GM12878 (cell line): ENCODE measurements around the gene SSC4D. TPM values are rescaled to one million over a fixed set of nuclear protein-coding genes. Genes with fewer than 3 reads are reported as not detected.

Source experiments
- ATAC-seq: fragments of 200-7000 bp; cut with Tn5 transposase; 3 replicates; pipeline ENCODE4 v1.9.1; 2020; ENCODE audit warnings: mild to moderate bottlenecking, moderate library complexity
- BruUV-seq: library from RNA; stranded (reverse); fragments of 400-500 nt; replicated peaks from 2 replicates; lab custom pipeline; 2021; lab: Mats Ljungman, UMichigan
- CTCF ChIA-PET: fragments of 300-600 bp; sonication (Branson Sonifier 250); formaldehyde crosslinking; extraction: SDS; loops from one replicate; lab custom pipeline; 2021; ENCODE audit warnings: inconsistent platforms; lab: Yijun Ruan, JAX
- POLR2A ChIA-PET: fragments of 350-600 bp; formaldehyde crosslinking; extraction: SDS; loops from one replicate; lab custom pipeline; 2021; ENCODE audit warnings: inconsistent platforms; lab: Charles Lee
- RAD21 ChIA-PET: fragments of 300-600 bp; sonication (Branson Sonifier 250); formaldehyde crosslinking; loops from one replicate; lab custom pipeline; 2023; ENCODE audit warnings: antibody characterized with exemption; ENCODE audit not compliant: unreplicated experiment; lab: Charles Lee
- SMC1A ChIA-PET: fragments of 300-600 bp; sonication (Branson Sonifier 250); formaldehyde crosslinking; loops from one replicate; lab custom pipeline; 2023; ENCODE audit not compliant: unreplicated experiment, uncharacterized antibody; lab: Charles Lee
- DNase-seq: peaks from one replicate; pipeline ENCODE4 v3.0.0-alpha.2; 2011; ENCODE audit warnings: low read depth, low spot score
- FAIRE-seq: peaks from 3 replicates; lab custom pipeline; 2011; peaks lifted over from hg19 to GRCh38; lab: Jason Lieb, UNC
- H2AFZ ChIP-seq: 2 replicates; pipeline ENCODE4 v1.6.0; 2011; ENCODE audit warnings: low read depth, low read length, control low read depth; ENCODE audit not compliant: control insufficient read depth
- H3K27ac ChIP-seq: 2 replicates; pipeline ENCODE4 v1.5.1; 2011; ENCODE audit warnings: control low read depth; ENCODE audit not compliant: control insufficient read depth, insufficient read depth
- H3K27me3 ChIP-seq, 2 experiments: replicated peaks in 1 of 2; 2 replicates each; pipeline versions ENCODE4 v1.6.0 to v1.6.1; 2011; ENCODE audit warnings: low read length in 1 of 2; ENCODE audit not compliant: control insufficient read depth in 2 of 2, insufficient read depth in 2 of 2
- H3K36me3 ChIP-seq, 2 experiments: 2 replicates each; pipeline ENCODE4 v1.5.1; 2011; ENCODE audit warnings: low read length in 1 of 2; ENCODE audit not compliant: control insufficient read depth in 2 of 2, insufficient read depth in 2 of 2
- H3K4me1 ChIP-seq: 2 replicates; pipeline ENCODE4 v1.6.1; 2011; ENCODE audit warnings: mild to moderate bottlenecking, low read length, moderate library complexity, mixed read lengths; ENCODE audit not compliant: control insufficient read depth, insufficient read depth
- H3K4me2 ChIP-seq: 2 replicates; pipeline ENCODE4 v1.6.0; 2011; ENCODE audit warnings: control low read depth; ENCODE audit not compliant: control insufficient read depth, insufficient read depth
- H3K4me3 ChIP-seq: fragments of 200-600 bp; sonication (generic); 2 replicates; pipeline ENCODE4 v1.5.1; 2016
- H3K79me2 ChIP-seq: 2 replicates; pipeline ENCODE4 v1.6.0; 2011; ENCODE audit warnings: low read length; ENCODE audit not compliant: control insufficient read depth, insufficient read depth
- H3K9ac ChIP-seq: 2 replicates; pipeline ENCODE4 v1.8.0; 2011; ENCODE audit warnings: low read length, control low read depth, mixed read lengths; ENCODE audit not compliant: control insufficient read depth, insufficient read depth
- H3K9me3 ChIP-seq: replicated peaks from 3 replicates; pipeline ENCODE4 v1.5.1; 2011; ENCODE audit warnings: mild to moderate bottlenecking, low read length; ENCODE audit not compliant: control insufficient read depth, insufficient read depth
- H4K20me1 ChIP-seq: 2 replicates; pipeline ENCODE4 v1.6.0; 2011; ENCODE audit not compliant: control insufficient read depth, insufficient read depth
- CREM ChIP-seq: IDR thresholded peaks from 2 replicates; pipeline ENCODE4 v1.6.1; 2014; ENCODE audit warnings: antibody characterized with exemption, low read depth
- HCFC1 ChIP-seq: fragments of 150-350 bp; IDR thresholded peaks from 2 replicates; pipeline ENCODE4 v1.6.1; 2014; ENCODE audit warnings: low read length
- MLLT1 ChIP-seq: fragments of 450-650 bp; IDR thresholded peaks from 2 replicates; pipeline ENCODE4 v1.6.1; 2016; ENCODE audit warnings: mild to moderate bottlenecking
- POLR2AphosphoS5 ChIP-seq: IDR thresholded peaks from 2 replicates; pipeline ENCODE4 v1.6.1; 2011; ENCODE audit warnings: mild to moderate bottlenecking, low read length, inconsistent platforms
- ZNF217 ChIP-seq: fragments of 450-650 bp; IDR thresholded peaks from 2 replicates; pipeline ENCODE4 v1.6.1; 2017; ENCODE audit warnings: antibody characterized with exemption, mild to moderate bottlenecking
- WGBS: methylation state at CpG from one replicate; pipeline ENCODE4 v1.1.6; 2016; ENCODE audit warnings: low lambda C conversion rate; ENCODE audit not compliant: insufficient replicate concordance, insufficient coverage; ENCODE audit errors: missing lambda C conversion rate; 5-methylcytosine and 5-hydroxymethylcytosine counted together
- in situ Hi-C: fragments of 300-500 bp; cut with MboI; formaldehyde crosslinking; loops from 9 replicates; pipeline ENCODE4 v1.14.3; 2018; ENCODE audit warnings: mixed read lengths
- intact Hi-C: fragments of 100-400 bp; cut with micrococcal nuclease; formaldehyde crosslinking; loops from one replicate; pipeline ENCODE4 v1.14.2; 2022; ENCODE audit not compliant: unreplicated experiment
- polyA plus RNA-seq, 11 experiments: library from polyadenylated mRNA; depleted of rRNA in 4 of 11; unstranded in 6 of 11; stranded (reverse) in 5 of 11; fragments of >200 nt; fragmentation: Nextera tagmentation in 4 of 11; fragmentation: Illumina TruSeq in 1 of 11; extraction: Ambion mirVana in 4 of 11; extraction: Trizol in 1 of 11; gene quantifications; 1 replicate in 1 of 11; 2 replicates in 10 of 11; pipeline versions ENCODE4 v1.2.1 to v1.2.3, GENCODE V29; 2011 to 2016; ENCODE audit warnings: inconsistent platforms in 2 of 11, missing spikeins in 2 of 11, low read depth in 1 of 11
- total RNA-seq, 4 experiments: library from RNA; depleted of rRNA in 3 of 4; stranded (reverse); fragments of >200 nt in 3 of 4; fragmentation: Illumina TruSeq in 1 of 4; extraction: Trizol in 1 of 4; gene quantifications; 2 replicates each; pipeline versions ENCODE4 v1.2.1 to v1.2.3, GENCODE V29; 2013 to 2021

The SSC4D gene
- total and polyA plus RNA-seq, 10 of the 15 experiments (the other 5 are each of a cell fraction or from before 2014, with no cell fraction given): 0.08 to 0.79 (median 0.25) TPM; not detected in 1

GRCh38 chr7:76356115-76356514 lies 53.4 kb downstream of the SSC4D start:
- ChIA-PET POLR2A (interaction anchor here (1.2 to 4.9 kb wide), 3 partner anchors 9 to 37 kb away, joined by 3 to 67 read pairs (median 8); no protein-coding TSS in a partner anchor), SMC1A (interaction anchor here (1.4 kb wide), 1 partner anchor 33 kb away, joined by 7 read pairs; no protein-coding TSS in a partner anchor), RAD21 (no interaction called here), CTCF (interaction anchor here (1.0 kb wide), 1 partner anchor 37 kb away, joined by 3 read pairs; no protein-coding TSS in a partner anchor)
- H3K27me3 ChIP-seq: no peaks in the 10 kb centered on the region
- H3K9me3 ChIP-seq: peaks cover 2% of the 10 kb centered on the region; the same call in 2 of the 3 replicates
- H3K36me3 ChIP-seq: peaks cover 0 to 18% of the 10 kb centered on the region in 2 experiments; a peak in 3 of 4 replicates
- H3K4me3 ChIP-seq: peak overlapping the region; percentile 99
- H2AFZ ChIP-seq: no peak overlapping the region
- H3K4me2 ChIP-seq: peak overlapping the region; percentile 44
- ATAC-seq (no peak), FAIRE-seq (no peak), DNase-seq (no peak)
- H3K4me1 ChIP-seq: peaks cover 9% of the 10 kb centered on the region
- in situ Hi-C loops: no loop called here
- WGBS: 97% methylated on average over 4 of the region's 4 CpGs
- peaks cover 77% of the 10 kb centered on the region for H3K79me2 ChIP-seq
- TF ChIP-seq HCFC1: no peak
- TF ChIP-seq ZNF217: 0 out of 2 replicates have a peak, but pooled peaks have one; percentile 25
- BruUV-seq: no TSS peak
- H4K20me1 ChIP-seq: peaks cover 10% of the 10 kb centered on the region
- intact Hi-C loops: no loop called here
- H3K27ac ChIP-seq: no peak overlapping the region
- no peak overlapping the region for H3K9ac ChIP-seq

GRCh38 chr7:76354981-76355730 lies 54.3 kb downstream of the SSC4D start:
- ChIA-PET SMC1A (interaction anchor here (1.3 to 1.4 kb wide), 2 partner anchors 32 to 38 kb away, joined by 4 to 7 read pairs; no protein-coding TSS in a partner anchor), CTCF (interaction anchor here (2.6 kb wide), 1 partner anchor 23 kb away, joined by 6 read pairs; no protein-coding TSS in a partner anchor), POLR2A (interaction anchor here (0.7 to 1.6 kb wide), 4 partner anchors 9 to 28 kb away, joined by 3 to 8 read pairs (median 4); no protein-coding TSS in a partner anchor), RAD21 (no interaction called here)
- Histone ChIP-seq H3K27me3 (no peaks in the 10 kb centered on the region), H3K4me1 (peaks cover 9% of the 10 kb centered on the region), H4K20me1 (peaks cover 10% of the 10 kb centered on the region), H2AFZ (no peak overlapping the region), H3K9ac (no peak overlapping the region), H3K27ac (no peak overlapping the region), H3K4me2 (peak overlapping the region; percentile 44), H3K9me3 (peaks cover 2% of the 10 kb centered on the region; the same call in 2 of the 3 replicates), H3K79me2 (peaks cover 86% of the 10 kb centered on the region), H3K36me3 (peaks cover 0 to 24% of the 10 kb centered on the region in 2 experiments), H3K4me3 (peak overlapping the region; percentile 99)
- 98% methylated on average over 9 of the region's 9 CpGs for WGBS
- DNase-seq (no peak), ATAC-seq (no peak), FAIRE-seq (no peak)
- TF ChIP-seq CREM (no peak), MLLT1 (peak; percentile 96), POLR2AphosphoS5 (peak; percentile 28; the same call in 1 of the 2 replicates)
- in situ Hi-C loops: no loop called here
- intact Hi-C loops: no loop called here
- BruUV-seq: no TSS peak
